ENCODE measurements around the gene NFIX.

- TF ChIP-seq CTCF (IDR thresholded peaks at IDR 0.05): no peak
- TF ChIP-seq EZH2 (IDR thresholded peaks at IDR 0.05; ENCODE audit: borderline replicate concordance, insufficient read depth, low read depth, low read length, poor library complexity, severe bottlenecking): no peak
Observed at GRCh38 chr19:13040232-13040947, 45.1 kb downstream of the NFIX start.
